Parathyroid adenoma (tissue), 2 donors: ENCODE measurements around the gene LAT.

Source experiments
- H2AFZ ChIP-seq: fragments of 300-600 bp; sonication (generic); one replicate; pipeline ENCODE4 v1.7.0; 2017; ENCODE audit warnings: antibody characterized with exemption, mild to moderate bottlenecking
- H3K27ac ChIP-seq: fragments of 300-600 bp; sonication (generic); one replicate; pipeline ENCODE4 v1.7.0; 2017
- H3K27me3 ChIP-seq: fragments of 300-600 bp; sonication (generic); one replicate; pipeline ENCODE4 v1.7.0; 2017; ENCODE audit warnings: low read length; ENCODE audit not compliant: control insufficient read depth, insufficient read depth
- H3K36me3 ChIP-seq: fragments of 300-600 bp; sonication (generic); one replicate; pipeline ENCODE4 v1.7.0; 2017; ENCODE audit warnings: low read length; ENCODE audit not compliant: control insufficient read depth, insufficient read depth
- H3K4me1 ChIP-seq: fragments of 300-600 bp; sonication (generic); one replicate; pipeline ENCODE4 v1.7.0; 2017; ENCODE audit warnings: control low read depth
- H3K4me2 ChIP-seq: fragments of 300-600 bp; sonication (generic); one replicate; pipeline ENCODE4 v1.7.0; 2017; ENCODE audit warnings: low read length
- H3K4me3 ChIP-seq: fragments of 300-600 bp; sonication (generic); one replicate; pipeline ENCODE4 v1.7.0; 2017; ENCODE audit warnings: low read depth, low read length
- H3K79me2 ChIP-seq: fragments of 300-600 bp; sonication (generic); one replicate; pipeline ENCODE4 v1.7.0; 2017; ENCODE audit warnings: control low read depth
- H3K9ac ChIP-seq: fragments of 300-600 bp; sonication (generic); one replicate; pipeline ENCODE4 v1.7.0; 2017; ENCODE audit warnings: mild to moderate bottlenecking
- H3K9me3 ChIP-seq: fragments of 300-600 bp; sonication (generic); one replicate; pipeline ENCODE4 v1.7.0; 2017; ENCODE audit warnings: low read length; ENCODE audit not compliant: control insufficient read depth
- TF ChIP-seq, protein P1 (sequence below): fragments of 300-600 bp; sonication (generic); IDR thresholded peaks from one replicate; pipeline ENCODE4 v1.7.0; 2017; ENCODE audit warnings: antibody characterized with exemption, mild to moderate bottlenecking
- donor health status: primary hyperparathyroidism.

The LAT gene

GRCh38 chr16:28985211-28986041 lies 574 bp downstream of the LAT start:
- no peaks in the 10 kb centered on the region for H3K27me3 ChIP-seq

GRCh38 chr16:28986046-28986445 lies 1.2 kb downstream of the LAT start:
- Histone ChIP-seq H3K4me1 (no peaks in the 10 kb centered on the region), H2AFZ (no peak overlapping the region), H3K4me2 (no peak overlapping the region), H3K9me3 (no peaks in the 10 kb centered on the region), H3K9ac (no peak overlapping the region), H3K79me2 (peaks cover 2% of the 10 kb centered on the region), H3K36me3 (no peaks in the 10 kb centered on the region), H3K27me3 (no peaks in the 10 kb centered on the region), H3K4me3 (no peak overlapping the region), H3K27ac (no peak overlapping the region)
- TF ChIP-seq, protein P1, sequence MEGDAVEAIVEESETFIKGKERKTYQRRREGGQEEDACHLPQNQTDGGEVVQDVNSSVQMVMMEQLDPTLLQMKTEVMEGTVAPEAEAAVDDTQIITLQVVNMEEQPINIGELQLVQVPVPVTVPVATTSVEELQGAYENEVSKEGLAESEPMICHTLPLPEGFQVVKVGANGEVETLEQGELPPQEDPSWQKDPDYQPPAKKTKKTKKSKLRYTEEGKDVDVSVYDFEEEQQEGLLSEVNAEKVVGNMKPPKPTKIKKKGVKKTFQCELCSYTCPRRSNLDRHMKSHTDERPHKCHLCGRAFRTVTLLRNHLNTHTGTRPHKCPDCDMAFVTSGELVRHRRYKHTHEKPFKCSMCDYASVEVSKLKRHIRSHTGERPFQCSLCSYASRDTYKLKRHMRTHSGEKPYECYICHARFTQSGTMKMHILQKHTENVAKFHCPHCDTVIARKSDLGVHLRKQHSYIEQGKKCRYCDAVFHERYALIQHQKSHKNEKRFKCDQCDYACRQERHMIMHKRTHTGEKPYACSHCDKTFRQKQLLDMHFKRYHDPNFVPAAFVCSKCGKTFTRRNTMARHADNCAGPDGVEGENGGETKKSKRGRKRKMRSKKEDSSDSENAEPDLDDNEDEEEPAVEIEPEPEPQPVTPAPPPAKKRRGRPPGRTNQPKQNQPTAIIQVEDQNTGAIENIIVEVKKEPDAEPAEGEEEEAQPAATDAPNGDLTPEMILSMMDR: no peak

More at GRCh38 chr16:28985211-28986041, 574 bp downstream of the LAT start:
- H3K36me3 ChIP-seq: no peaks in the 10 kb centered on the region
- no peak overlapping the region for H3K4me2 ChIP-seq
- no peak overlapping the region for H3K4me3 ChIP-seq
- no peak overlapping the region for H2AFZ ChIP-seq
- no peak overlapping the region for H3K27ac ChIP-seq
- H3K9me3 ChIP-seq: no peaks in the 10 kb centered on the region
- H3K9ac ChIP-seq: no peak overlapping the region
- no peaks in the 10 kb centered on the region for H3K4me1 ChIP-seq
- H3K79me2 ChIP-seq: peaks cover 2% of the 10 kb centered on the region
- TF ChIP-seq, protein P1: no peak

DNA sequence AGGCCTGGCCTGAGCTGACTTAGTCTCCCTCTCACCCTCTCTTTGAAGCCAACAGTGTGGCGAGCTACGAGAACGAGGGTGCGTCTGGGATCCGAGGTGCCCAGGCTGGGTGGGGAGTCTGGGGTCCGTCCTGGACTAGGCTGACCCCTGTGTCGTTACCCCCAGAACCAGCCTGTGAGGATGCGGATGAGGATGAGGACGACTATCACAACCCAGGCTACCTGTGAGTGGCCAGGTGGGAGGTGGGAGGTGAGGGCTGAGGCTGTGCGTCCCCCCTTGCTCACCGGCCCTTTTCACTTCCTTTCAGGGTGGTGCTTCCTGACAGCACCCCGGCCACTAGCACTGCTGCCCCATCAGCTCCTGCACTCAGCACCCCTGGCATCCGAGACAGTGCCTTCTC lies 1.6 kb downstream of the LAT start:
- no peaks in the 10 kb centered on the region for H3K36me3 ChIP-seq
- H3K4me3 ChIP-seq: no peak overlapping the region
- no peak overlapping the region for H3K4me2 ChIP-seq
- H3K27me3 ChIP-seq: no peaks in the 10 kb centered on the region
- peaks cover 2% of the 10 kb centered on the region for H3K79me2 ChIP-seq
- H3K9ac ChIP-seq: no peak overlapping the region
- H3K27ac ChIP-seq: no peak overlapping the region
- H3K4me1 ChIP-seq: no peaks in the 10 kb centered on the region
- TF ChIP-seq, protein P1: no peak
- H3K9me3 ChIP-seq: no peaks in the 10 kb centered on the region
- H2AFZ ChIP-seq: no peak overlapping the region

GRCh38 chr16:28987170-28987853 lies 2.5 kb downstream of the LAT start:
- no peak overlapping the region for H3K4me3 ChIP-seq

More at GRCh38 chr16:28987170-28987853, 2.5 kb downstream of the LAT start:
- Histone ChIP-seq H2AFZ (no peak overlapping the region), H3K27me3 (no peaks in the 10 kb centered on the region), H3K36me3 (no peaks in the 10 kb centered on the region), H3K27ac (no peak overlapping the region), H3K79me2 (peaks cover 2% of the 10 kb centered on the region), H3K9ac (no peak overlapping the region), H3K4me1 (no peaks in the 10 kb centered on the region), H3K9me3 (no peaks in the 10 kb centered on the region), H3K4me2 (no peak overlapping the region)
- TF ChIP-seq, protein P1: no peak
